ENCODE measurements around the gene TMEM117. TPM values are rescaled to one million over a fixed set of nuclear protein-coding genes. Genes with fewer than 3 reads are reported as not detected.

TMEM117 gene
- total and polyA plus RNA-seq, 4 donors = 1.6 to 10.6 (median 5.1) TPM

- H3K4me1 ChIP-seq (ENCODE audit: control insufficient read depth in 1 of 2, insufficient read depth in 2 of 2, low read length in 2 of 2) = peaks cover 0 to 6% of the 10 kb centered on the region in 2 donors
- H3K36me3 ChIP-seq (ENCODE audit: control insufficient read depth in 1 of 2, insufficient read depth in 2 of 2, low read length in 1 of 2) = no peaks in the 10 kb centered on the region
- DNase-seq (no peak), ATAC-seq (ENCODE audit: low FRiP score) (no peak)
- no peaks in the 10 kb centered on the region for H3K9me3 ChIP-seq (ENCODE audit: control insufficient read depth, low read length)
- intact Hi-C loops (cut with DNase I) = no loop called here
- H3K27ac ChIP-seq (ENCODE audit: low read depth in 1 of 2, low read length in 2 of 2) = no peak overlapping the region
- no peaks in the 10 kb centered on the region for H3K27me3 ChIP-seq (ENCODE audit: control insufficient read depth in 1 of 2, insufficient read depth in 2 of 2, low read length in 1 of 2)
- no peak overlapping the region for H3K4me3 ChIP-seq (ENCODE audit: low read length in 2 of 2)
- WGBS, 2 donors = 1 to 2% methylated on average over 2 of the region's 2 CpGs
Measured at GRCh38 chr12:44077294-44077693, 241.4 kb downstream of the TMEM117 start.

- Histone ChIP-seq H3K27ac (ENCODE audit: low read depth in 1 of 2, low read length in 2 of 2) (no peak overlapping the region), H3K4me1 (ENCODE audit: control insufficient read depth in 1 of 2, insufficient read depth in 2 of 2, low read length in 2 of 2) (peaks cover 0 to 6% of the 10 kb centered on the region in 2 donors), H3K27me3 (ENCODE audit: control insufficient read depth in 1 of 2, insufficient read depth in 2 of 2, low read length in 1 of 2) (no peaks in the 10 kb centered on the region), H3K4me3 (ENCODE audit: low read length in 2 of 2) (no peak overlapping the region), H3K9me3 (ENCODE audit: control insufficient read depth, low read length) (no peaks in the 10 kb centered on the region), H3K36me3 (ENCODE audit: control insufficient read depth in 1 of 2, insufficient read depth in 2 of 2, low read length in 1 of 2) (no peaks in the 10 kb centered on the region)
- no peak for ATAC-seq (ENCODE audit: low FRiP score)
- DNase-seq = no peak
- WGBS, 2 donors = 77 to 84% methylated on average over 4 of the region's 4 CpGs
- intact Hi-C loops (cut with DNase I) = no loop called here
Measured at GRCh38 chr12:44078273-44078672, 242.4 kb downstream of the TMEM117 start.

GRCh38 chr12:44088647-44089046 lies 252.8 kb downstream of the TMEM117 start:
- intact Hi-C loops (cut with DNase I) = no loop called here
- Histone ChIP-seq H3K27me3 (ENCODE audit: control insufficient read depth in 1 of 2, insufficient read depth in 2 of 2, low read length in 1 of 2) (no peaks in the 10 kb centered on the region), H3K4me3 (ENCODE audit: low read length in 2 of 2) (no peak overlapping the region), H3K36me3 (ENCODE audit: control insufficient read depth in 1 of 2, insufficient read depth in 2 of 2, low read length in 1 of 2) (no peaks in the 10 kb centered on the region), H3K4me1 (ENCODE audit: control insufficient read depth in 1 of 2, insufficient read depth in 2 of 2, low read length in 2 of 2) (peaks cover 0 to 4% of the 10 kb centered on the region in 2 donors), H3K9me3 (ENCODE audit: control insufficient read depth, low read length) (no peaks in the 10 kb centered on the region), H3K27ac (ENCODE audit: low read depth in 1 of 2, low read length in 2 of 2) (no peak overlapping the region)
- 95 to 96% methylated on average over 1 of the region's 1 CpG for WGBS, 2 donors
- no peak for ATAC-seq (ENCODE audit: low FRiP score)
- DNase-seq = no peak

- no peak for ATAC-seq (ENCODE audit: low FRiP score)
- 92 to 94% methylated on average over 3 of the region's 3 CpGs for WGBS, 2 donors
Measured at GRCh38 chr12:44091948-44092606, 256.2 kb downstream of the TMEM117 start.

GRCh38 chr12:44098786-44099185 lies 262.9 kb downstream of the TMEM117 start:
- 36 to 45% methylated on average over 1 of the region's 1 CpG for WGBS, 2 donors
- ATAC-seq (ENCODE audit: low FRiP score) = no peak
- no peak for DNase-seq
- Histone ChIP-seq H3K9me3 (ENCODE audit: control insufficient read depth, low read length) (no peaks in the 10 kb centered on the region), H3K27ac (ENCODE audit: low read depth in 1 of 2, low read length in 2 of 2) (no peak overlapping the region), H3K4me3 (ENCODE audit: low read length in 2 of 2) (no peak overlapping the region), H3K36me3 (ENCODE audit: control insufficient read depth in 1 of 2, insufficient read depth in 2 of 2, low read length in 1 of 2) (no peaks in the 10 kb centered on the region), H3K4me1 (ENCODE audit: control insufficient read depth in 1 of 2, insufficient read depth in 2 of 2, low read length in 2 of 2) (no peaks in the 10 kb centered on the region), H3K27me3 (ENCODE audit: control insufficient read depth in 1 of 2, insufficient read depth in 2 of 2, low read length in 1 of 2) (no peaks in the 10 kb centered on the region)
- intact Hi-C loops (cut with DNase I) = no loop called here

More at GRCh38 chr12:44091948-44092606, 256.2 kb downstream of the TMEM117 start:
- Histone ChIP-seq H3K36me3 (ENCODE audit: control insufficient read depth in 1 of 2, insufficient read depth in 2 of 2, low read length in 1 of 2) (no peaks in the 10 kb centered on the region), H3K4me1 (ENCODE audit: control insufficient read depth in 1 of 2, insufficient read depth in 2 of 2, low read length in 2 of 2) (peaks cover 0 to 4% of the 10 kb centered on the region in 2 donors), H3K4me3 (ENCODE audit: low read length in 2 of 2) (no peak overlapping the region), H3K27me3 (ENCODE audit: control insufficient read depth in 1 of 2, insufficient read depth in 2 of 2, low read length in 1 of 2) (no peaks in the 10 kb centered on the region), H3K9me3 (ENCODE audit: control insufficient read depth, low read length) (no peaks in the 10 kb centered on the region), H3K27ac (ENCODE audit: low read depth in 1 of 2, low read length in 2 of 2) (no peak overlapping the region)
- intact Hi-C loops (cut with DNase I) = no loop called here
- no peak for DNase-seq

- no peaks in the 10 kb centered on the region for H3K4me1 ChIP-seq (ENCODE audit: control insufficient read depth in 1 of 2, insufficient read depth in 2 of 2, low read length in 2 of 2)
- H3K4me3 ChIP-seq (ENCODE audit: low read length in 2 of 2) = no peak overlapping the region
- H3K36me3 ChIP-seq (ENCODE audit: control insufficient read depth in 1 of 2, insufficient read depth in 2 of 2, low read length in 1 of 2) = no peaks in the 10 kb centered on the region
- 83 to 91% methylated on average over 1 of the region's 1 CpG for WGBS, 2 donors
- intact Hi-C loops (cut with DNase I) = no loop called here
- H3K9me3 ChIP-seq (ENCODE audit: control insufficient read depth, low read length) = no peaks in the 10 kb centered on the region
- DNase-seq = no peak
- H3K27ac ChIP-seq (ENCODE audit: low read depth in 1 of 2, low read length in 2 of 2) = no peak overlapping the region
- ATAC-seq (ENCODE audit: low FRiP score) = no peak
- no peaks in the 10 kb centered on the region for H3K27me3 ChIP-seq (ENCODE audit: control insufficient read depth in 1 of 2, insufficient read depth in 2 of 2, low read length in 1 of 2)
Measured at GRCh38 chr12:44099486-44099885, 263.6 kb downstream of the TMEM117 start.

- H3K36me3 ChIP-seq (ENCODE audit: control insufficient read depth in 1 of 2, insufficient read depth in 2 of 2, low read length in 1 of 2) = no peaks in the 10 kb centered on the region
- H3K9me3 ChIP-seq (ENCODE audit: control insufficient read depth, low read length) = no peaks in the 10 kb centered on the region
- no peaks in the 10 kb centered on the region for H3K27me3 ChIP-seq (ENCODE audit: control insufficient read depth in 1 of 2, insufficient read depth in 2 of 2, low read length in 1 of 2)
- ATAC-seq (ENCODE audit: low FRiP score) (no peak), DNase-seq (no peak)
- H3K27ac ChIP-seq (ENCODE audit: low read depth in 1 of 2, low read length in 2 of 2) = no peak overlapping the region
- intact Hi-C loops (cut with DNase I) = no loop called here
- H3K4me1 ChIP-seq (ENCODE audit: control insufficient read depth in 1 of 2, insufficient read depth in 2 of 2, low read length in 2 of 2) = no peaks in the 10 kb centered on the region
- WGBS, 2 donors = 69 to 70% methylated on average over 2 of the region's 2 CpGs
- H3K4me3 ChIP-seq (ENCODE audit: low read length in 2 of 2) = no peak overlapping the region
Measured at GRCh38 chr12:44100264-44100663, 264.4 kb downstream of the TMEM117 start.

- intact Hi-C loops (cut with DNase I) = no loop called here
- no peaks in the 10 kb centered on the region for H3K9me3 ChIP-seq (ENCODE audit: control insufficient read depth, low read length)
- no peak overlapping the region for H3K4me3 ChIP-seq (ENCODE audit: low read length in 2 of 2)
- no peaks in the 10 kb centered on the region for H3K36me3 ChIP-seq (ENCODE audit: control insufficient read depth in 1 of 2, insufficient read depth in 2 of 2, low read length in 1 of 2)
- no peaks in the 10 kb centered on the region for H3K27me3 ChIP-seq (ENCODE audit: control insufficient read depth in 1 of 2, insufficient read depth in 2 of 2, low read length in 1 of 2)
- no peak overlapping the region for H3K27ac ChIP-seq (ENCODE audit: low read depth in 1 of 2, low read length in 2 of 2)
- 92 to 94% methylated on average over 4 of the region's 4 CpGs for WGBS, 2 donors
- H3K4me1 ChIP-seq (ENCODE audit: control insufficient read depth in 1 of 2, insufficient read depth in 2 of 2, low read length in 2 of 2) = no peaks in the 10 kb centered on the region
- no peak for ATAC-seq (ENCODE audit: low FRiP score)
- DNase-seq = no peak
Measured at GRCh38 chr12:44101475-44101874, 265.6 kb downstream of the TMEM117 start.

GRCh38 chr12:44114906-44115305 lies 279.0 kb downstream of the TMEM117 start:
- intact Hi-C loops (cut with DNase I) = no loop called here
- no peaks in the 10 kb centered on the region for H3K27me3 ChIP-seq (ENCODE audit: control insufficient read depth in 1 of 2, insufficient read depth in 2 of 2, low read length in 1 of 2)
- no peaks in the 10 kb centered on the region for H3K9me3 ChIP-seq (ENCODE audit: control insufficient read depth, low read length)
- H3K36me3 ChIP-seq (ENCODE audit: control insufficient read depth in 1 of 2, insufficient read depth in 2 of 2, low read length in 1 of 2) = no peaks in the 10 kb centered on the region
- 82 to 87% methylated on average over 2 of the region's 2 CpGs for WGBS, 2 donors
- no peaks in the 10 kb centered on the region for H3K4me1 ChIP-seq (ENCODE audit: control insufficient read depth in 1 of 2, insufficient read depth in 2 of 2, low read length in 2 of 2)
- no peak overlapping the region for H3K4me3 ChIP-seq (ENCODE audit: low read length in 2 of 2)
- no peak overlapping the region for H3K27ac ChIP-seq (ENCODE audit: low read depth in 1 of 2, low read length in 2 of 2)
- DNase-seq (no peak), ATAC-seq (ENCODE audit: low FRiP score) (no peak)

Measured in aorta (tissue), 5 donors.